PFSK-1 (cell line): Measurements from ENCODE around the gene UMODL1.

Experiments used
- POLR2AphosphoS5 ChIP-seq: IDR thresholded peaks from 2 replicates; pipeline ENCODE4 v1.6.1; 2012; ENCODE audit warnings: low read depth, mild to moderate bottlenecking, control low read depth, low read length, moderate library complexity
- SIN3A ChIP-seq: IDR thresholded peaks from 2 replicates; pipeline ENCODE4 v1.6.1; 2012; ENCODE audit warnings: mild to moderate bottlenecking, low read length, moderate library complexity, borderline replicate concordance; ENCODE audit not compliant: insufficient read depth

GRCh38 chr21:42049578-42050430 lies 21.3 kb upstream of the UMODL1 start:
- TF ChIP-seq SIN3A (no peak), POLR2AphosphoS5 (no peak)
